Cardiac septum (tissue), 1 donor: ENCODE data around the gene PLB1. TPM values are rescaled to one million over a fixed set of nuclear protein-coding genes. Genes with fewer than 3 reads are reported as not detected.
"Not testable (repeated sequence)": the region's sequence is repeated elsewhere in the genome, so short reads cannot be mapped to it uniquely, and the experiment has no call there.

Experiments
- DNase-seq: peaks from one replicate; pipeline ENCODE4 v3.0.0-alpha.2; 2020; ENCODE audit warnings: low spot score
- intact Hi-C: fragments of 100-400 bp; cut with DNase I; formaldehyde crosslinking; loops from one replicate; pipeline ENCODE4 v1.14.0; 2022
- total RNA-seq: library from RNA; stranded (reverse); fragmentation: NEBNext Ultra II Directional; extraction: Animal tissue kit (Norgen Biotek cat#: 25700); gene quantifications from one replicate; pipeline ENCODE4 v1.2.1, GENCODE V29; 2021
- donor health status: DM: no; HTN: no; CAD: no.

Gene PLB1
- total RNA-seq, 1 donor from 2014 or later = 2.0 TPM

DNA sequence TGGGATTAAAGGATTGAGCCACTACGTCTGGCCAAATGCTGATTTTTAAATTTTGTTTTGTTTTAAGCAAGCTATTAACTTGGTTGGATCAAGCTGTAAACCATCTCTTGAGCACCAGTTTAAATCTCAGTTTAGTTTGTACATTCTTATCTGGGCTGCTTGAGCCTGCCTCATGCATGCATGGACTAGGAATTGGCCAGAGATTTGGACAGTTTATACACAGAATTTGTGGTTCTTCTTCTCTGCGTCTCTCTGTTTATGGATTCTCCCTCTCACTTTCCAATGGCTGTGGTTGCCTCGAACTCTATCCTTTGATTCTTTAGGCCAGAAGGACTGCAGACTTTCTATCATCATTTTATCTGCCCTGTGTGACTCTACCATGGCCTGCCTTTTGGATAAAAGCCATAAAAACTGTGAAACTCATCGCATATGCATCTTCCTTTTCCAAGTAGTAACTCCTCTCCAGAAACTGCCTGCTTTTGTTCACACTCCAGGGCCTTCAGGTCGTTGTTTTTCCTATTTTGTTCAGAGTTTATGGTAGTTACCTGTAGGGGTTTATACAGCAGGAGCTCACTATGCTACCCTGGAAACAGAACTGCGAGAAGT lies 32.5 kb upstream of the PLB1 start:
- DNase-seq = no peak
- intact Hi-C loops = no loop called here

DNA sequence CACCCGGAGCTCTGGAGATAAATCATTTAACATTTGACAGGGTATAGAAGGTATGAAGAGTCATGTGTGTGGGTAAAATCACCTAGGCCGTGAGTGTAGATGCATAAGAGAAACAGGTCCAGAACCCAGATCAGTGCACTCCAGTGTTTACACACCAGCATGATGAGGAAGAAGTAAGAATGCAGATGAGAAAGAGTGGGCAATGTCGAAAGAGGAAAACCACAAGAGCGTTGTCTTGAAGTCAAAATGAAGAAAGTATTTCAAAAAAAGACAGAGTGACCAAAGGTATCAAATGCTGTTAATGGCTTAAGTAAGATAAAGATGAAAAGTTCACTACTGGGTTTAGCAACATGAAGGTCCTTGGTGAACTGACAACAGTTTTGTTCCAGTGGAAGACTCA lies 32.0 kb upstream of the PLB1 start:
- DNase-seq = no peak
- intact Hi-C loops = no loop called here

DNA sequence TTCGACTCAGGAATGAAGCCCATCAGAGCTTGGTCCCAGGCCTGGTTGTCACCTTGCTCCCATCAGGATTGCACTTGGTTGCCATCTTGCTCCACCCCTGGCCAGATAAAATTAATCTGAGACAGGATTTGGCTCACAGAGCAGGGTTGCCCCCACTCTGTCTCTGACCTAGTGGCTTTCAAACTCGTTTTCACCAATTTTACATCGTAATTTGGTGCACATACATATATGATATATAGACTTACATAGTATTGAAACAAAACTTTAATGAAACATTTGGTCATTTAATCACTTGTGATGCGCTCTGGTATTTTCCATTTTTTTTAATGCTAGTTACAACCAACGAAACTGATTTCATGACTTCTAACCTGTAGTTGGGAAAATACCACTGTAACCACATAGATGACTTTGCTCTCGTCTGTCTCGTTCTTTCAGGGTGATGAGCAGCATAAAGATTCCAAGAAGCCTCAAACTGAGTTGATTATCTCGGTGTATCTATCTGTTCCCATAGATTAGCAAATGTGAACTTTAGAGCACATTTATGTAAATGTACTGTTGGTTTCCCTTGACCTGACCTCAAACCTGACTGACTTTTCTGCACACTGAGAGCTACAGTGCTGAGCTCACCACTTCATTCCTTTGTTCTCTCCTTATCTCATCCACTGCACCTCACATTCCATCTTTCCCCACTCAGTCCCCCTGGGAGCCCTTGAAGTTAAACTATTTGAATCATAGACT lies 30.5 kb upstream of the PLB1 start:
- intact Hi-C loops = no loop called here

DNA sequence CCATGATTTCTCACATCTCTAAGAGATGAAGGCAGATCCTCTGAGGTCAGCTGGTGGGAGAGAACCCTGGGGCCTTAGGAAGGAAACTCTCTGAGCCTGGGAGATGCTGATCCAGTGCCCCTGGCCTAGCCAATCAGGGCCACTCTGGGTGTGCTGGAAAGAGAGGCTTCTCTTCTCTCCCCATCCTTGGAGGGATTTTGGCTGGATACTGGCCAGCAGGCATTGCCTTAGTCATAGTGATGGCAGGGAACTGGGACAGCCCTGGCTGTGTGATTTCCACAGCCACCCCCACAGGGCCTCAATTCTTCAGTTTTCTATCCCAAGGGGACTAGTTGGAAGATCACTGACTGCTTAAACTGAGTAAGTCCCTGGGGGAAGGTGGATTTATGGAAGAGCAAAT lies 26.6 kb upstream of the PLB1 start:
- intact Hi-C loops = no loop called here

More for the DNA sequence above, 30.5 kb upstream of the PLB1 start:
- no peak for DNase-seq

GRCh38 chr2:28469947-28470535 lies 25.8 kb upstream of the PLB1 start:
- no peak for DNase-seq
- intact Hi-C loops = no loop called here

More for the DNA sequence above, 26.6 kb upstream of the PLB1 start:
- no peak for DNase-seq

DNA sequence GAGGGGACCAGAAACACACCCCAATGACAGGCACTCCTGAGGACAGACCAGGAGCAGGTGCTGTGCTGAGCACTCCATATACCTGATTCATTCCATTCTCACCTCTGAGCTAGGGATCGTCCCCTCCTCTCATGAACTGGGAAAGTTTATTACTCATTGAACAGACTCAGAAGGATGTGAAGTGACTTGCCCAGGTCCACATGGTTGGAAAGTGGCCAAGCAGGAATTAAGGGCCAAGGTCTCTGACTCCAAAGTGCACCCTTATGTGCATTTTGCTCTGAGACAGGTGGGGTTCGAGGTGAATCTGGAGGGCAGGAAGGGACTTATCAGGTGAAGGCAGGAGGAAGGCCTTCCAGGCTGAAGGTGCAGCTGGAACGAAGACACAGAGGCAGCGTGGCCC lies 25.1 kb upstream of the PLB1 start:
- intact Hi-C loops = no loop called here
- no peak for DNase-seq

GRCh38 chr2:28471214-28471613 lies 24.6 kb upstream of the PLB1 start:
- intact Hi-C loops = no loop called here
- DNase-seq = no peak

- DNase-seq = no peak
- intact Hi-C loops = no loop called here
Observed at GRCh38 chr2:28471701-28472236, 24.1 kb upstream of the PLB1 start.

DNA sequence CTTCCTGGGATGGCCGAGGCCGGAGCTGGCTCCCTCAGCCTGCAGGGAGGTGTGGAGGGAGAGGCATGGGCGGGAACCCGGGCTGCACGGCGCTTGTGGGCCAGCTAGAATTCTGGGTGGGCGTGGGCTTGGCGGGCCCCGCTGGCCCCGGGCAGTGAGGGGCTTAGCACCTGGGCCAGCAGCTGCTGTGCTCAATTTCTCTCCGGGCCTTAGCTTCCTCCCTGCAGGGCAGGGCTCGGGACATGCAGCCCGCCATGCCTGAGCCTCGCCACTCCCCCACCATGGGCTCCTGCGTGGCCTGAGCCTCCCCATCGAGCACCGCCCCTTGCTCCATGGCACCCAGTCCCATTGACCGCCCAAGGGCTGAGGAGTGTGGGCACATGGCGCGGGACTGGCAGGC lies 23.2 kb upstream of the PLB1 start:
- DNase-seq, intact Hi-C loops: not testable (repeated sequence)

DNA sequence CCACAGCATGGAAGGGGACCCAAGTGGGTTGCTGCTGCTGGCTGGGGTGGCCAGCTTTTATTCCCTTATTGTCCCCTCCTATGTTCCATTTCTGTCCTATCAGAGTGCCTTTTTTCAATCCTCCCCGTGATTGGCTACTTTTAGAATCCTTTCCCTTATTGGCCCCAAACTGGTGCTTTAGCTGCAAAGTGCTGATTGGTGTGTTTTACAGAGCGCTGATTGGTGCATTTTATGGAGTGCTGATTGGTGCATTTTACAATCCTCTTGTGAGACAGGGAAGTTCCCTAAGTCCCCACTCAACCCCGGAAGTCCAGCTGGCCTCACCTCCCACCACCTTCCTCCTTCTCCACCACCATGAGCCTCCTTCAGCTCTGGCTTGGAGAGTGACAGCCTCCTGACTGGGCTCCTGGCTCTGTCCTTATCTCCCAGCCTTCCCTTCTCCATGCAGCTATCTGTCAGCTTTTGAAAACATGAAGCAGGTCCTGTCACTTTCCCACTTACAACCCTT lies 20.7 kb upstream of the PLB1 start:
- intact Hi-C loops = no loop called here
- no peak for DNase-seq

- intact Hi-C loops = no loop called here
- DNase-seq = no peak
Observed at GRCh38 chr2:28477087-28477486, 18.8 kb upstream of the PLB1 start.

GRCh38 chr2:28477645-28478044 lies 18.2 kb upstream of the PLB1 start:
- intact Hi-C loops = no loop called here
- no peak for DNase-seq

DNA sequence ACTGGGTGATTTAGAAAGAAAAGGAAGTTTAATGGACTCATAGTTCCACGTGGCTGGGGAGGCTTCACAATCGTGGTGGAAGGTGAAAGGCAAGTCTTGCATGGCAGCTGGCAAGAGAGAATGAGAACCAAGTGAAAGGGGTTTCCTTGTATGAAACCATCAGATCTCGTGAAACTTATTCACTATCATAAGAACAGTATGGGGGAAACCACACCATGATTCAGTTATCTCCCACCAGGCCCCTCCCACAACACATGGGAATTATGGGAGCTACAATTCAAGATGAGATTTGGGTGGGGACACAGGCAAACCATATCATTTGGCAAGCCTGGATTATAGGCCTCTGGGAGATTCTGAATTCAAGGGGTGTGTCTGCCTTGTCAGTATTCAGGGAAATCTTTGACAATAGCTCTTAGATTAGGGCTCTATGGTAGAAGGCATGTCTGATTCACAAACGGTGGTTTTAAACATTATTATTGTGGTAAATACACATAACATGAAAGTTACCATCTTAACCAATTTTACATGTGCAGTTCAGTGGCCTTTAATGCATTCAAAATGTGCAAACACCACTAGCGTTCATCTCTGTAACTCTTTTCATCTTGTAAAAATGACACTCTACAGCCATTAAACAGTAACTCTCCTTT lies 15.3 kb upstream of the PLB1 start:
- intact Hi-C loops = no loop called here
- DNase-seq = no peak

GRCh38 chr2:28481905-28482304 lies 14.0 kb upstream of the PLB1 start:
- DNase-seq = no peak
- intact Hi-C loops = no loop called here

DNA sequence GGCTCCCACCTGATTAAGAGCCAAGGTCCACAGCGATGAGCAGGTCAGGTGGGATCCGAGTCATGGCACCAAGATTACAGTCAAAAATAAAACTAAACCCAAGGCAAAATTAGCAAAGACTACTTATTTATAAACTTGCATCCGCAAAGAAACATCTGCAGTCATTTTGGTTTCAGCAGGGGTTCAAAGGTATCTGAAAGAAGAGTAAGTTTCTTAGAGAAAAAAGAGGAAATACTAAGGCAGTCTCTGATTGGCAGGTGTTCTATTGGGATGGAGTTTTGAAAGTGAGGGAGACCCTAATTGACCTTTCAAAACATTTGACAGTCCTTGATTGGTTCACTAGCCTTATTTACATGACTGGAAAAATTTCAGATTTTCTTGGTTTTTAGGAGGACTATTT lies 11.0 kb upstream of the PLB1 start:
- DNase-seq = no peak
- intact Hi-C loops = no loop called here

GRCh38 chr2:28486526-28486925 lies 9.3 kb upstream of the PLB1 start:
- intact Hi-C loops = no loop called here
- DNase-seq = no peak

- intact Hi-C loops = no loop called here
- DNase-seq = no peak
Observed at GRCh38 chr2:28487258-28487657, 8.6 kb upstream of the PLB1 start.

GRCh38 chr2:28488083-28488830 lies 7.6 kb upstream of the PLB1 start:
- DNase-seq = no peak
- intact Hi-C loops = no loop called here

GRCh38 chr2:28488858-28489575 lies 6.8 kb upstream of the PLB1 start:
- intact Hi-C loops = no loop called here

More at GRCh38 chr2:28488858-28489575, 6.8 kb upstream of the PLB1 start:
- no peak for DNase-seq
